Posterior vena cava (tissue), 2 donors: Measurements from ENCODE around the gene ESPNL. TPM values are rescaled to one million over a fixed set of nuclear protein-coding genes. Genes with fewer than 3 reads are reported as not detected.

ENCODE experiments used
- DNase-seq: peaks from one replicate; pipeline ENCODE4 v3.0.0-alpha.2; 2020; ENCODE audit warnings: low spot score
- intact Hi-C, 2 donors: fragments of 100-400 bp; cut with DNase I; formaldehyde crosslinking; loops; one replicate each; pipeline versions ENCODE4 v1.14.1 to v1.14.2; 2022 to 2023
- total RNA-seq, 2 donors: library from RNA; stranded (reverse); fragmentation: NEBNext Ultra II Directional; extraction: Animal tissue kit (Norgen Biotek cat#: 25700); gene quantifications; one replicate each; pipeline ENCODE4 v1.2.1, GENCODE V29; 2021
- donor health status: DM: yes; HTN: yes; CAD: no.
- donor health status: DM: yes; HTN: yes; CAD: no.

The ESPNL gene
- total RNA-seq, 2 donors from 2014 or later, result 0.24 to 3.0 TPM

DNA sequence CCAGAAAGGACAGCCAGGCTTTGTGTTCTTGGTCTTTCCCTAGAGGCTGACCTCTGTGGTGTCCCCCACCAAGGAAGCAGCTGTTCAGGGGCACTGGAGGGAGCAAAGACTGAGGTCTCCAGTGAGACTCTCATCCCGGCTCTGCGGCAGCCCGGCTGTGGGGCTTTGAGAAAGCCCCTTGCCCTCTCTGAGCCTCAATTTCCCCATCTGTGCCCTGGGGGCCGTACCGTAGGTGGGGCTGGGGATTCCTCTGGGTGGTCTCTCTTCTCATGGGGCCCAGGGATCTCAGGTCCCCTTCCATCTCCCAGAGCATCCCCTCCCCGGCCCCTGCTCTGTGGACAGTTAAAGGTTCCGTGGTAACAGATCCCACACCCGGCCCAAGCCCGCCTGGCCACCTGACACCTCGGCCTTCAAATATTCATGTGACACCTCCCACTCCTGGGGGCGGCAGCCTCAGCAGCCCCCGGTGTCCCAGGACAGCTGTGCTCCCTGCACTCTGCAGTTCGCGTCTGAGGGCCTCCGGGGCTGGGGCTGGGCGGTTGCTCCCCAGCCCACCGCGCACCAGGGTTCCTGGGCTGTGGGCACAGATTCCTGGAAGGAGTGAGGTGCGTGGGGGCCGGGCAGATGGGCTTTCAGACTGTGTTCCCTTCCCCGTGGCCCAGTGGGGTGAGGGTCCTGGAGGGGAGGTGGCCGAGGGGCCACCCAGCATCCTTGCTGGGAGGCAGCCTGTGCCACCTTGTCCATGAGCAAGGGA is 23.3 kb downstream of the ESPNL start:
- peak; percentile 57 for DNase-seq
- intact Hi-C loops, result loop anchor here in 1 of 2 donors (10.0 kb wide), 1 partner anchor 131 kb away; no protein-coding TSS in a partner anchor

DNA sequence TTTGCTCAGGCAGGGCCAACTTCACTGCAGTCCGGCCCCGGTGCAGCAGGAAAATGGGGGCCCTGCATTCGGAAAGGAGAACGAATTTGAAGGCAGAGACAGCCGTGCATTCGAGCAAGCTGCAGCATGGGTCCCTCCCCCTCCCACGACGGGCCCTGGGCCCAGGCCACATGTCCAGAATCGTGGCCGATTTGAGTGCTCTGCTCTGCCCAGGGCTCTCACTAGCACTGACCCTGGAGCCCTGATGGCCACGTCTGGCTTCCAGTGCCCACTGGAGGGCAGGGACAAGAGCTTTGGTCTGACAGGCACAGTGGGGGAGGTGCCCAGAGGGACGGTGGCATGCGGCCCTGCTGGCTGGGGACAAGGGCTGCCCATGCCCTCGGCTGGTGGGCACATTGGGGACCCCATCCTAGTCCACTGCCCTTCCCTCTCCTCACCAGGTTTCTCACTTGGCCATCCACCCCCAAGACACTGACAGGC is 23.9 kb downstream of the ESPNL start:
- DNase-seq, result peak; percentile 46
- intact Hi-C loops, result loop anchor here in 1 of 2 donors (10.0 kb wide), 1 partner anchor 131 kb away; no protein-coding TSS in a partner anchor

DNA sequence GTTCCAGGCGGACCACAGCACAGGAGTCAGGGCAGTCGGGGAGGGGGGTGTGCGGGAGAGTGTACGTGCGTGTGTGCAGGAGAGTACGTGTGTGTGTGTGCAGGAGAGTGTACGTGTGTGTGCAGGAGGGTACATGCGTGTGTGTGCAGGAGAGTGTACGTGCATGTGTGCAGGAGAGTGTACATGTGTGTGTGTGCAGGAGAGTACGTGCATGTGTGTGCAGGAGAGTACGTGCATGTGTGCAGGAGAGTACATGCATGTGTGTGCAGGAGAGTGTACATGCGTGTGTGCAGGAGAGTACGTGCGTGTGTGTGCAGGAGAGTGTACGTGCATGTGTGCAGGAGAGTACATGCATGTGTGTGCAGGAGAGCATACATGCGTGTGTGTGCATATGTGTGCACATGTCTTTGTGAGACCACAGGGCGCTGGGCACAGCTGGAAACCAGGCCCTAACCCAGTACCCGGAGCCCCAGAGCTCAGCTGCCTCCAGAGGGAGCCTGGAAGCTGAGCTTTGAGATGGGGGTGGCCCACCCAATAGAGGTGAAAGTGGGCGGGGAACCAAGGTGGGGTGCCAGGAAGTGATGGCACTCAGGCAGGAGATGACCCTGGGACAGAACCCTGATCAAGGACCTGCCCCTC is 24.5 kb downstream of the ESPNL start:
- DNase-seq, result peak; percentile 67
- intact Hi-C loops, result loop anchor here in 1 of 2 donors (10.0 kb wide), 1 partner anchor 130 kb away; no protein-coding TSS in a partner anchor

DNA sequence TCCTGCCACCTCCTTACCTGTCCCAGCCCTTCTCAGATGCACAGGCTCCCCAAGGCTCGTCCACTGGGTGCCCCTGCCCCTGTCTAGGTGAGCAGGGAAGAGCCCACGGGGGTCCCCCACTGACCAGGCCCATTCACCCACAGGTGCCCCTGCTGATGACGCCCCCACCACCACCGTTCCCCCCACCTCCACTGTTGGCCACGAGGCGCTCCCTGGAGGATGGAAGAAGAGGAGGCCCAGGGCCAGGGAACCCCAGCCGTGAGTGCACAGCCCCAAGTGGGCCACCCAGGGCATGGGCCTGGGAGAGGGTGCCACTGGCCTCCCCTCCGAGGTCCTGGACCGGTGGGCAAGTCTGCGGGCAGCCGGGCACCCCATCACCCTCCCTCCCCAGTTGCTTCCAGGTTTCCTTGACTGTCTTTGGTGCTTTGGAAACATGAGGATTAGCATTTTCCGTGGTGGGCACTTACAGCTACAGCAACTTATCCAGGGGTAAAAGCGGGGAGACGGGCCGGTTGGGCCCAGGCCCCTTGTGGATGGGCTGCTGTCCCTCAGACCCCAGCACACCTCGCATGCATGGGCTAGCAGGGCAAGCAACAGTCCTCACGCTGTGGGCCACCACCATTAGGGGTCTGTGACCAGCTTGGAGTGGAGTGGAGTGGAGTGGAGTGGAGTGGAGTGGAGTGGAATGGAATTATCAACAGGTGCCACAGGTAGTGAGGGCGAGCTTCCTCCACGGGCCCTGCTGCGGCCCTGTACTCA is 25.2 kb downstream of the ESPNL start:
- DNase-seq, result peak; percentile 78
- intact Hi-C loops, result loop anchor here in 1 of 2 donors (10.0 kb wide), 1 partner anchor 129 kb away; no protein-coding TSS in a partner anchor

DNA sequence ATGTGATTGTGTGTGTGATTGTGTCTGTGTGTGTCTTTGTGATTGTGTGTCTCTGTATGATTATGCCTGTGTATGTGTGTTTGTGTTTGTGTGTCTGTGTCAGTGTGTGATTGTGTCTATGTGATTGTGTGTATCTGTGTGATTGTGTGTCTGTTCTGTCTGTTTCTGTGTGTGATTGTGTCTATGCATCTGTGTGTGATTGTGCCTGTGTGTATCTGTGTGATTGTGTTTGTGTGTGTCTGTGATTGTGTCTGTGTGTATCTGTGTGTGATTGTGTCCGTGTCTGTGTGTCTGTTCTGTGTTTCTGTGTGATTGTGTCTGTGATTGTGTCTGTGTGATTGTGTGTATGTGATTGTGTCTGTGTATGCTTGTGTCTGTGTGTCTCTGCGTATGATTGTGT is 26.2 kb downstream of the ESPNL start:
- intact Hi-C loops, result loop anchor here in 1 of 2 donors (10.0 kb wide), 1 partner anchor 128 kb away; no protein-coding TSS in a partner anchor
- no peak for DNase-seq

DNA sequence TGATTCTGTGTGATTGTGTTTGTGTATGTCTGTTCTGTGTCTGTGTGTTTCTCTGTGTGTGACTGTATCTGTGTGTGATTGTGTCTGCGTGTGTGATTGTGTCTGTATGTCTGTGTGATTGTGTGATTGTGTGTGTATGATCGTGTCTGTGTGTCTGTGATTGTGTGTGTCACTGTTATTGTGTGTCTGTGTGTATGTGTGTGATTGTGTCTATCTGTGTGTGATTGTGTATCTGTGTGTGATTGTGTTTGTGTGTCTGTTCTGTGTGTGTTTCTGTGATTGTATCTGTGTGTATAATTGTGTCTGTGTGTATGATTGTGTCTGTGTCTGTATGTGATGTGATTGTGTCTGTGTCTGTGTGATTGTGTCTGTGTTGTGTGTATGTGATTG is 26.6 kb downstream of the ESPNL start:
- intact Hi-C loops, result loop anchor here in 1 of 2 donors (10.0 kb wide), 1 partner anchor 128 kb away; no protein-coding TSS in a partner anchor
- no peak for DNase-seq

DNA sequence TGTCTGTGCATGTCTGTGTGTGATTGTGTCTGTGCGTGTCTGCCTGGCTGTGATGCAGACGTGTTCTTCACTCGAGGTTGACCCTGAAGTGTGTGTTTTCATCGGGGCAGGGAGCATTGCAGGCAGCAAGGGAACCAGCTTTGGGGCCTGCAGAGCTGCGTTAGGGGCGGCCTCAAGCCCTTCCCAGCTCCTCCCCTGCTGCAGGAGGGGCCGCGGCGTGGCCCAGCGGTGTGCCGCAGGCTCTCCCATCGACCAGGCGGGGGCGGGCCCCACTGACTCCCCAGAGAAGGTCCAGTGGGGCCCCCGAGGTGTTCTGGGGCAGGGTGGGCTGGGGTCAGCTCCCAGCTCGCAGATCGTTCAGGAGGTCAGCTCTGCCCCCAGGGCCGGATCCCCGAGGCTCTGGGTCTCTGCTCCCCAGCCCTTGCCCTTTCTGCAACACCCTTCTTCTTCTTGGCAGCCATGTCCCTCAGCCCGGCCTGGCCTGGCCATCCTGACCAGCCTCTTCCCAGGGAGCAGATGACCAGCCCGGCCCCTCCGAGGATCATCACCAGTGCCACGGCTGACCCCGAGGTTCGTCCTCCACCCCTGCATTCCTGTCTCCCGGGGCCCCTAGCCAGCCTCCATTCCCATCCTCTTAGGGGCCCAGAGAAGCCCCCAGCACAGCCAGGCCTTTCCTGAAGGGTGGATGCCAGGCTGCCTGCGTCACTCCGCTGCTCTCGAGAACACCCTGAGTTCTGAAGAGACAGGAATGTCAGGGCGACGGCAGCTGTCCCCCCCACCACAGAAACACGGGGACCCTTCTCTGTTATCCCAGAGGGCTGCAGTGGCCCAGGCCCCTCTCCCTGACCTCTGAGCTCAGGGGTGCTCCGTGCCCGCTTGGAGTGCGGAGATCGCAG is 27.3 kb downstream of the ESPNL start:
- intact Hi-C loops, result loop anchor here in 1 of 2 donors (10.0 kb wide), 1 partner anchor 127 kb away; no protein-coding TSS in a partner anchor
- DNase-seq, result peak; percentile 89

DNA sequence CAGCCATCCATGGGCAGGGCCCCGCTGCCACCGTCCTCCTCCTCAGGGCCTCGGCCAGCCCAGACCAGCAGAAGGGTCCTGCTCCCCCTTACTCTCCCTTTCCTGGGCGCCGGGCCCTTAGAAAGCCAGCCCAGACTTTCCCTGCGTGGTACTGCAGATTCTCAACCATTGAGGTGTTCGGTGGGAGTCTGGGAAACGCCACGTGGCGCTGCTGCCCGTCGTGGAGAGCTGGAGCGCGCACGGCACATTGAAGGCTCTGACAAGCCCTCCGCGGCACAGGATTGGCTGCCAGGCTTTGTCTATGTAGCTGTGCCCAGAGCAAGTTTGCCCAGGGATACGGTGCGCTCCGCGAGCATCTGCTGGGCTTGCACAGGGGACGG is 27.9 kb downstream of the ESPNL start:
- intact Hi-C loops, result loop anchor here in 1 of 2 donors (10.0 kb wide), 1 partner anchor 127 kb away; no protein-coding TSS in a partner anchor
- peak; percentile 74 for DNase-seq

DNA sequence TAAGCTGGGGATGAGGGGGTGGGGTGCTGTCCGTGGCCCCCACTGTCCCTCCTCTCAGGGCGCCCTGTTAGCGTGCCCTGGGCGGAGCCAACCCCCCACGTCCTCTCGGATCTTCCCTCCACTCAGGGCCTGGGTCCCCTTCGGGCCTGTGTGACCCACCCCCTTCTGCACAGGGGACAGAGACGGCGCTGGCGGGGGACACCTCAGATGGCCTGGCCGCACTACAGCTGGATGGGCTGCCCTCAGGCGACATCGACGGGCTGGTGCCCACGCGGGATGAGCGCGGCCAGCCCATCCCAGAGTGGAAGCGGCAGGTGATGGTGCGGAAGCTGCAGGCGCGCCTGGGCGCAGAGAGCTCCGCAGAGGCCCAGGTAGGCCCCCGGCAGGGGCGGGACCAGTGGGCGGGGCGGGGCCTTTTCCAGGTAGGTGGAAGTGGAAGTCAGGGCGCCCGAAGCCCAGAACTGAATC is 28.4 kb downstream of the ESPNL start:
- peak; percentile 81 for DNase-seq
- intact Hi-C loops, result loop anchor here in 1 of 2 donors (10.0 kb wide), 1 partner anchor 126 kb away; no protein-coding TSS in a partner anchor

DNA sequence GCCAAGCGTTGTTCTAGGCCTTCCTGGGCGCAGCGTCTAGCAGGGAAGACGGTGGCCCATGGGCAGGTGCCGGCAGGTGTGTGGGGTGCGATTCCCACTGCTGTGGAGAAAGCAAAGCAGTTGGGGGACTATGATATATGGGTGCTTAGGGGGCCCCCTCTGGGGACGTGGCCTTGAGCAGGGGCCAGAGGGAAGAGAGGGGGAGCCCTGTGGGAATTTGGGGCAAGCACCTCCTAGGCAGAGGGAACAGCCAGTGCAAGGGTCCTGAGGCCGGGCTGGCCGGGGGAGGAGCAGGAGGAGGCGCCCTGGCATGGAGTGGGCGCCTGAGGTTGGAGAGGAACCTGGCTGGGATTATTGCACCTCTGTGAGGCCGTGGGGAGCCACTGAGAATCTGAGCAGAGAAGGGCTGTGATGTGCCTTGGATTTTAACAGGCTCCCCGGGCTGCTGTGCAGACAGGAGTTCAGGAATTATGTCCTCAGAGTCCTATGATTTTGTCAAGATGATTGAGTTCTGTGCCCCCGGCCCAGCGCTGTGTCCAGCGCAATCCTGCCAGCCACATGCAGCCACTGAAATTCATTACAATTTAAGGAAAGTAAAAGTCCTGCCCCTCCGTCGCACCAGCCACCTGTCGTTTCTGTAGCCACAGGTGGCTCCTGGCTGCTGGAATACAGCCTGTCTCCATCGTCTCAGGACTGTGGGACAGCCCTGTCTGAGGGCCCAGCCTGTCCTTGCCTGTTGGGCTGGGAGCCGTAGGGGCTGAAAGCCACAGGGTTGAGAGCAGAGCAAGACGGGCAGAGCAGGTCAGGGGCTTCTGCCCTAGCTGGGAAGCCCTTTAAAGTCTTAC is 29.2 kb downstream of the ESPNL start:
- intact Hi-C loops, result loop anchor here in 1 of 2 donors (10.0 kb wide), 1 partner anchor 125 kb away; no protein-coding TSS in a partner anchor
- peak; percentile 70 for DNase-seq

DNA sequence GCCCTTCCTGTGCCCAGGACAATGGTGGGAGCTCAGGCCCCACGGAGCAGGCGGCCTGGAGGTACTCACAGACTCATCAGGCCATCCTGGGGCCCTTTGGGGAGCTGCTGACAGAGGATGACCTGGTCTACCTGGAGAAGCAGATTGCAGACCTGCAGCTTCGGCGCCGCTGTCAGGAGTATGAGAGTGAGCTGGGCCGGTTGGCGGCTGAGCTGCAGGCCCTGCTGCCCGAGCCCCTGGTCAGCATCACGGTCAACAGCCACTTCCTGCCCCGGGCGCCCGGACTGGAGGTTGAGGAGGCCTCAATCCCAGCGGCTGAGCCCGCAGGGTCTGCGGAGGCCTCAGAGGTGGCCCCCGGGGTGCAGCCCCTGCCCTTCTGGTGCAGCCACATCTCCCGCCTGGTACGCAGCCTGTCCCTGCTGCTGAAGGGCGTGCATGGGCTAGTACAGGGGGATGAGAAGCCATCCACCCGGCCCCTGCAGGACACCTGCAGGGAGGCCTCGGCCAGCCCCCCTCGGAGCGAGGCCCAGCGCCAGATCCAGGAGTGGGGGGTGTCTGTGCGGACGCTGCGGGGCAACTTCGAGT is 30.1 kb downstream of the ESPNL start:
- DNase-seq, result peak; percentile 64
- intact Hi-C loops, result no loop called here

DNA sequence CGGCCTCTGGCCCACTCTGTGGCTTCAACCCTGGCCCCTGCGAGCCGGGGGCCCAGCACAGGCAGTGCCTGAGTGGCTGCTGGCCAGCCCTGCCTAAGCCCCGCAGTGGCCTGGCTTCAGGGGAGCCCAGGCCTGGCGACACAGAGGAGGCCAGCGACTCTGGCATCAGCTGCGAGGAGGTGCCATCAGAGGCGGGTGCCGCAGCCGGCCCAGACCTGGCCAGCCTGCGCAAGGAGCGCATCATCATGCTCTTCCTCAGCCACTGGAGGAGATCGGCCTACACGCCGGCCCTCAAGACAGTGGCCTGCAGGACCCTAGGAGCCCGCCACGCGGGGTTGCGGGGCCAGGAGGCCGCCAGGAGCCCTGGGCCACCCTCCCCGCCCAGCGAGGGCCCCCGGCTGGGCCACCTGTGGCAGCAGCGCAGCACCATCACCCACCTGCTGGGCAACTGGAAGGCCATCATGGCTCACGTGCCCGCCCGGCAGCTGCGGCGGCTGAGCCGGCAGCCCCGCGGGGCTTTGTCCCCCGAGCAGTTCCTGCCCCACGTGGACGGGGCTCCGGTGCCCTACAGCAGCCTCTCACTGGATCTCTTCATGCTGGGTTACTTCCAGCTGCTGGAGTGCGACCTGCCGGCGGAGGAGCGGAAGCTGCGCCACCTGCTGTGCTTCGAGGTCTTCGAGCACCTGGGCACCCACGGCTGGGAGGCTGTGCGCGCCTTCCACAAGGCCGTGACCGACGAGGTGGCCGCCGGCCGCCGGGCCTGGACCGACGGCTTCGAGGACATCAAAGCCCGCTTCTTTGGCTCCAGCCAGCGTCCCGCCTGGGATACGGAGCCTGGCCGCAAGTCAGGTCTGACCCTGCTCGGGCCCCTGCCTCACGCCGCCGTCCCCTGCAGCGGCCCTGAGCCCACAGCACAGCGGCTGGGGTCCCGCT is 30.8 kb downstream of the ESPNL start:
- intact Hi-C loops, result no loop called here
- DNase-seq, result peak; percentile 78

DNA sequence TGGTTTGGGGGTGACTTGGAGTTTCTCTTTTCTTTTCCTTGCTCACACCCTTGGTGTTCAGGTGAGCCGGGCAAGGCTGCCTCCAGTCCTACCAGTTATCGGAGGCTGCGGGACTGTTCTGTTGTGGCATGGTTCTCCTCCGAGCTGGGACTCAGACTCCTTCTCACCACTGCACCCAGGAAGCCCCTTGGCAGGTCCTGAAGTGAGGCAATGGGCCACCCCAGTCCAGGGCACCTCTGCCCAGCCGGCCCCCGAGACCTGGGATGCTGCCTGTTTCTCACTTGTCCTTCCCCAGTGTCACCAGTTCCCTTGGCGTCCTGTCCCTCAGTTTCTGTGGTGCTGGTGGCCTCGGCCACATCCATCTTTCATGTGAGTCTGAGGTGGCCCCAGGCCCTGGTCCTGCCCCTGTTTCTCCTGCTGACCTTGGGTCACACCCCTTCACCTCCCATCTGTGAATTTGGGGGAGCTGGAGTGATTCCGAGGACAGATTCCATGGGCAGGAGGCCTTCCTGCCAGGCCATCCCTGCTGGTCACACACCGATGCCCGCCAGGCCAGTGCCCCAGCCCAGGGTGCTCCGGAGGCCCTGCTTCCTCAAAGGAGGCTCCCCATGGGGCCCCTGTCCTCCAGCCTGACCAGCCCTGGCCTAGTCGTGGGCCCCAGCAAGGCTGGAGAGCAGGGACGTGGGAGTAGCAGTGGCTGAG is 31.8 kb downstream of the ESPNL start:
- peak; percentile 56 for DNase-seq
- intact Hi-C loops, result no loop called here

DNA sequence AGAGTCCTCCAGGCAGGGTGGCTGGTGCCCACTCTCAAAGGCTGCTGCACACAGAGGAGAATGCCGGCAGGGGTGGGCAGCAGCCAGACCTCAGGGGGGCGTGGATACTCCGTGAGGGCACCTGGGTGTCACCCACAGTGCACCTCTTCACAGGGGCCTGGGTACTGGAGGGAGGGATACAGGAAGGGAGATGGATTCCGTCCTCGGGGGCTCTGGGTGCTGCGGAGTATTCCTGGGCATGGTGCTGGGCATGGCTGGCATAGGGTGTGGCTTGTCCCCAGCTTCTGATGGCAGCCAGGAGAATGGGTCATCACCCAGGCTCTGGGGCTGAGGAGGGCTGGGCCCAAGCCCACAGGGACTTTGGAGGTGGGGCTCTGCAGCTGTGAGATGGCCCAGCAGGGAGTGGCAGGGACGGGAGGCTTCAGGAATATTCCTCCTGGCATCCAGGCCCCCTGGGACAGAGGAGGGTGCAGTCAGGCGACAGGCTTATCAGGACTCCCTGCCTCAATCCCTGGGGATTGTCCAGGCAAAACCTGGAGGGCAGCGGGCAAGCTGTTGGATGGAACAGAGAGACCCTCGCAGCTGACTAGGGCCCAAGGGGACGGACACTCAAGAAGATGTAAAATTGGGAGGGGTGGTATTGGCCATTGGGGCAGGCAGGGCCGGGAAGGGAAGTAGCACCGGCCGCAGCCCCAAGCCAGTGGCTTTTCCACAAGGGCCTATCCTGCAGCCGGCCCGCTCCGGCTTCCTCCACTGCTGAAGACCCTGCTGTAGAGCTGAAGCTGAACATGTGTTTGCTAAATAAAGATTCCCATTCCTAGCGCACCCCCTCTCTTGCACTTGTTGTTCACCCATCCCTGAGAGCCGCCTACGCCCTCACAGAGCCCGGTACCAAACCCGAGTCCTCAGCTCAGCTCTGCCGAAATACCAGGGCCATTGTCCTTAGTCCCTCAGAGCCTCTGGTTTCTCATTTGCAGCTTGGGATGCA is 32.6 kb downstream of the ESPNL start:
- peak; percentile 66 for DNase-seq
- intact Hi-C loops, result no loop called here
